ENCODE results near the gene CMTM1.

CMTM1 gene

DNA sequence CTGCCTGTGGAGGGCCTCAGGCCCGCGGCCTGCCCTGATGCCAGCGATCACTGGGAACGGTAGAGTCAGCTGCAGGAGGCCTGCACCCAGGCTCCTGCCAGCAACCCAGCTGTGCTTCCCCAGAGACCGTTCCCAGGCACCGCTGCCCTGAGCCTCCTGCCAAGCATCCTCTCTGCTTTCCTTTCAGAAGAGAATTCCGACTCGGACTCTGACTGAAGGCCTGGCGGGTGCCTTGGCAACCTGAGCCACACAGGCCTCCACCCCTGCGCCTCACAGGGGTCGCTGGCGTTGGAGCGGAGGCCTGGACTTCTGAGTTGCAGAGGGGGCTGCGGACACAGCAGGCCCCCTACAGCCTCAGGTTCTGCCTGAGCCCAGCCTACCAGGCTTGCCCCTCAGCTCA lies 46.2 kb downstream of the CMTM1 start:
- peaks cover 30 to 47% of the 10 kb centered on the region in 2 donors for H3K36me3 ChIP-seq (ENCODE audit: control insufficient read depth in 2 of 2, insufficient read depth in 2 of 2, low read length in 2 of 2)
- H3K9ac ChIP-seq (ENCODE audit: low read depth in 1 of 2, low read length in 2 of 2), result no peak overlapping the region

DNA sequence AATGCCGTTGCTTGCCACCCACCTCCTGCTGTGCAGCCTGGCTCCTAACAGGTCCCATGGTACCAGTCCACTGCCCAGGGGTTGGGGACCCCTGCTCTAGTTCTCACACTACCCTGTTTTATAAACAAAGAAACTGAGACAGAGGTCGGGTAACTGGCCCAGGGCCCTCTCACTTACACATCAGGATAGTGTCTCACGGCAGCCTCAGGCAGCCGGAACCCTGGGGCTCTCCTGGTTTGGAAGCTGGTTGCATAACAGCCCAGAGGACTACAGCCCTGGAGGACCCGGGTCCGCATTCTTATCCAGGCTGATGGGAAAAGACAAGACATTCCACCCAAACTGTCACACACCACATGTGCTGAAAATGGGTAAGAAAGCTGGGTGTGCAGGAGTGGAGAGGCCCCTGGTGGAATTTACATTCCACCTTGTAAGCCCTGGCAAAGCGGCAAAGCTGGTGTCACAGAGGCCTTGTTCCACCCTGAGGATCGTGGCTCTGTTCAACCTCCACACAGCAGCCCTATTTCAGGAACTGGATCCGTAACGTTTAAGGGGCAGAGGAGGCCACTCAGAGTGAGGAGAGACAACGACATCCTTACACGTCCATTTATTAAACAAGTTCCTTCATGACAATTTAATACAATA lies 48.0 kb downstream of the CMTM1 start:
- Histone ChIP-seq H3K9me3 (ENCODE audit: control insufficient read depth in 2 of 2, low read length in 2 of 2) (no peaks in the 10 kb centered on the region), H3K9ac (ENCODE audit: low read depth in 1 of 2, low read length in 2 of 2) (no peak overlapping the region), H3K4me1 (ENCODE audit: control insufficient read depth in 2 of 2, insufficient read depth in 2 of 2, low read length in 2 of 2) (no peaks in the 10 kb centered on the region), H3K36me3 (ENCODE audit: control insufficient read depth in 2 of 2, insufficient read depth in 2 of 2, low read length in 2 of 2) (peaks cover 37 to 39% of the 10 kb centered on the region in 2 donors), H3K4me3 (ENCODE audit: low read length in 2 of 2) (no peak overlapping the region), H3K27ac (ENCODE audit: low read depth in 2 of 2, low read length in 2 of 2) (no peak overlapping the region), H3K27me3 (ENCODE audit: control insufficient read depth in 2 of 2, insufficient read depth in 2 of 2, low read length in 2 of 2) (no peaks in the 10 kb centered on the region)

More for the DNA sequence above, 46.2 kb downstream of the CMTM1 start:
- Histone ChIP-seq H3K27ac (ENCODE audit: low read depth in 2 of 2, low read length in 2 of 2) (no peak overlapping the region), H3K9me3 (ENCODE audit: control insufficient read depth in 2 of 2, low read length in 2 of 2) (no peaks in the 10 kb centered on the region), H3K27me3 (ENCODE audit: control insufficient read depth in 2 of 2, insufficient read depth in 2 of 2, low read length in 2 of 2) (no peaks in the 10 kb centered on the region), H3K4me1 (ENCODE audit: control insufficient read depth in 2 of 2, insufficient read depth in 2 of 2, low read length in 2 of 2) (peaks cover 0 to 4% of the 10 kb centered on the region in 2 donors), H3K4me3 (ENCODE audit: low read length in 2 of 2) (no peak overlapping the region)

DNA sequence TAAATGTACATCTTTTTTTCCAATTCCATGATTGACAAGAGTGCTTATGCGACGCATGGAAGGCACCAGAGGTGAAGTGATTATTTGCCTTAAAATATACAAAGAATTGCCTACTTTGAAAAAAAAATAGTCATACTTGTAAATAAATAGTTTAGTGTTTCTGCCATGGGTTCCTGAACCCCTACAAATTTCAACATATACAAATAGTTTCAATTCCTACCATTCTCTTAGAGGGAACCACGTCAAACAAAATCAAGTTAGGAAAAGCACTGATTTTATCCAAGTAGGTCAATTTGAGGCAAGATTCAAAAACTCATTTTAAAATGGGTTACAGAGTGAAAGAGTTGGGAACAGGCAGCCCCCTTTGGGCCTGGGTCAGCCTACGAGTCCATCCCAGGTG lies 49.9 kb downstream of the CMTM1 start:
- Histone ChIP-seq H3K4me3 (ENCODE audit: low read length in 2 of 2) (no peak overlapping the region), H3K9ac (ENCODE audit: low read depth in 1 of 2, low read length in 2 of 2) (no peak overlapping the region), H3K27ac (ENCODE audit: low read depth in 2 of 2, low read length in 2 of 2) (no peak overlapping the region), H3K36me3 (ENCODE audit: control insufficient read depth in 2 of 2, insufficient read depth in 2 of 2, low read length in 2 of 2) (peaks cover 30 to 34% of the 10 kb centered on the region in 2 donors), H3K27me3 (ENCODE audit: control insufficient read depth in 2 of 2, insufficient read depth in 2 of 2, low read length in 2 of 2) (no peaks in the 10 kb centered on the region), H3K4me1 (ENCODE audit: control insufficient read depth in 2 of 2, insufficient read depth in 2 of 2, low read length in 2 of 2) (no peaks in the 10 kb centered on the region), H3K9me3 (ENCODE audit: control insufficient read depth in 2 of 2, low read length in 2 of 2) (no peaks in the 10 kb centered on the region)

DNA sequence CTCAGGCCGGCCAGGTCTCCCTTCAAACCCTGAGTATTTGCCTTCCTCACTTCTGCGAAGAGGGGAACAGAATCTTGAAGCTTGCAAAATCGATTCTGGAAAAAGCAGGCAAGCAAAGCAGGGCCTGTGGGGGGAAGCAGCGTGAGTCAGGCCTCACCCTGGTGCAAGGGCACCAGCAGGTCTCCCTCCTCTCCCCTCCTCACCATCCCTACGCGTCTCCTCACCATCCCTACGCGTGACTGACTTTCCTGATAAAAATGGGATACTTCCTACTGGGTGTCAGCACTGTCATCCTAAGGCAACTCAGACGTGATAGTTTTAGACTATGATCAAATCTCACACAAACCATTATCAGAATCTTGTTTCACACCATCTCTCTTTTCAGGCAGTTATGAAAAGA lies 50.4 kb downstream of the CMTM1 start:
- Histone ChIP-seq H3K36me3 (ENCODE audit: control insufficient read depth in 2 of 2, insufficient read depth in 2 of 2, low read length in 2 of 2) (peaks cover 27 to 38% of the 10 kb centered on the region in 2 donors), H3K27me3 (ENCODE audit: control insufficient read depth in 2 of 2, insufficient read depth in 2 of 2, low read length in 2 of 2) (no peaks in the 10 kb centered on the region), H3K27ac (ENCODE audit: low read depth in 2 of 2, low read length in 2 of 2) (no peak overlapping the region), H3K4me3 (ENCODE audit: low read length in 2 of 2) (no peak overlapping the region), H3K9ac (ENCODE audit: low read depth in 1 of 2, low read length in 2 of 2) (no peak overlapping the region), H3K9me3 (ENCODE audit: control insufficient read depth in 2 of 2, low read length in 2 of 2) (no peaks in the 10 kb centered on the region), H3K4me1 (ENCODE audit: control insufficient read depth in 2 of 2, insufficient read depth in 2 of 2, low read length in 2 of 2) (no peaks in the 10 kb centered on the region)

DNA sequence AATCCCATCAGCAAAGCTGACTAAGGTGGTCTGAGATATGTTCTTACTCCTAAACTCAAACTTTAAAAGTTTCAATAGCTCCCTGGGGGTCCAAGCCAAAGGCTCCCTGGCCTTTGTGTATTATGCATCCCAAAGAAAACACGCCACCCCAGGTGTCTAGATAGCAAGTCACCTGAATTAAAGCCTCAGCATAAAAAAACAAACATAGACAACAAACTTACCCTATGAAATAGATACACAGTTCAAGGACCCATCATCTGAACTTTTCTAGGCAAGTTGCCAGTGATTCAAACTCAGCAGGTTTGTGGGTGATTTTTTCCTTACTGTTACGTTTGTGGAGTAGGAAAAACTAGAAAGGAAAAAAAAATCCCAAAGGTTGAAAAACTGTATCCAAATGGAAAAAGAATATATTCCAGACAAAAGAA lies 50.8 kb downstream of the CMTM1 start:
- Histone ChIP-seq H3K36me3 (ENCODE audit: control insufficient read depth in 2 of 2, insufficient read depth in 2 of 2, low read length in 2 of 2) (peaks cover 32 to 41% of the 10 kb centered on the region in 2 donors), H3K4me1 (ENCODE audit: control insufficient read depth in 2 of 2, insufficient read depth in 2 of 2, low read length in 2 of 2) (no peaks in the 10 kb centered on the region), H3K27ac (ENCODE audit: low read depth in 2 of 2, low read length in 2 of 2) (no peak overlapping the region), H3K27me3 (ENCODE audit: control insufficient read depth in 2 of 2, insufficient read depth in 2 of 2, low read length in 2 of 2) (no peaks in the 10 kb centered on the region), H3K9ac (ENCODE audit: low read depth in 1 of 2, low read length in 2 of 2) (no peak overlapping the region), H3K9me3 (ENCODE audit: control insufficient read depth in 2 of 2, low read length in 2 of 2) (no peaks in the 10 kb centered on the region), H3K4me3 (ENCODE audit: low read length in 2 of 2) (no peak overlapping the region)

DNA sequence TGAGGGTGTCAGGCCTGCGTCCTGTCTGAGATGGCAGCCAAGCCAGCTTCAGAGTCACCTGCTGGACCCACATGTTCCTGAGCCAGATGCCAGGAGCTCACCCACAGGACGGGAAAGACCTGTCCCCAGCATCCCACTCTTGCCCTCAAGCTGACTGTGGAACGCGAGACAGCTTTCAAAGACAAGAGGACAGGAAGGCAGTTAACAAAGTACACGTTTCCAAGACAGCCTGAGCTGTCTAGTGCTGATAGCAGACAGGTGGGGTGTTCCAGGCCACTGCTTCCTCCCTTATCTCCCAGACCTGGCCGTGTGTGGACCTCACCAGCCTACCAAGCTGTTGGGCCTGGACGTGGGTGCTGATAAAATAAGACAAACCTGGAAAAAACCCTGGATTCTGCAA lies 51.5 kb downstream of the CMTM1 start:
- Histone ChIP-seq H3K27me3 (ENCODE audit: control insufficient read depth in 2 of 2, insufficient read depth in 2 of 2, low read length in 2 of 2) (no peaks in the 10 kb centered on the region), H3K36me3 (ENCODE audit: control insufficient read depth in 2 of 2, insufficient read depth in 2 of 2, low read length in 2 of 2) (peaks cover 30 to 41% of the 10 kb centered on the region in 2 donors), H3K27ac (ENCODE audit: low read depth in 2 of 2, low read length in 2 of 2) (no peak overlapping the region), H3K4me3 (ENCODE audit: low read length in 2 of 2) (no peak overlapping the region), H3K9ac (ENCODE audit: low read depth in 1 of 2, low read length in 2 of 2) (no peak overlapping the region), H3K4me1 (ENCODE audit: control insufficient read depth in 2 of 2, insufficient read depth in 2 of 2, low read length in 2 of 2) (no peaks in the 10 kb centered on the region), H3K9me3 (ENCODE audit: control insufficient read depth in 2 of 2, low read length in 2 of 2) (no peaks in the 10 kb centered on the region)

DNA sequence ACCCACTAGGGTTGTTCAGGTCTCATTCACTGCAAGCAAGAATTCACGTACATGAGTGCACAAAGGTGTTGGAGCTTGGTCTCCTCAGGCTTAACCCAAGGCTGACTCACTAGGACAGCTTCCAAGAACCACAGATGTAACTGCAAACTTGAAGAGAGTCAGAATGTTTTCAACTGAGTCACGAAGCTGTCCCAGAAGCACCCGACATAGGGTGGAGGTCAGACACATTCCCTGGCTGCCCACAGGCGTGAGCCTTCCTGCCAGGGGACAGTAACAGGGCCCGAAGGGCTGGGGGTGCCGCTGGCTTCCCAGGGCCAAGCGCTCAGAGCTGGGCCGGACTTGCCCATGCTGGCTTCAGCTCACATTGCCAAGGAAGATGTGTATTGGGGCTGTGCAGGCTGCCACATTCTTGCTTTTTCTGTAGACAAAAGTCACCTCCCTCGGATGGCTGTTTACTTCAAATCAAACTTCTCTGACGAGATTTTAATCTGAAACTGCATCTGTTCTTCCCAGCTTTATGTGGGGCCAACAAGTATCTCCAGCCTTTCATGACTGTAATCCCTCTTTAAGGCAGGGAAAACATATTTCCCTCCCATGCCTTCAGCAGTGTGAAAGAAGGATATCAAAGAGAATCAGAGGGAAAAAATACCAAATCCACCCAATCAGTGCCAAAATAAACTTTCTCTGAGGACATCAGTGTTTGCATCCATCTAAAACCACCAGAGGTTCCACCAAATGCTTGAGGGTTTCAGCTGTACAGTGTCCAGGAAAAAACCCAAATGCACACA lies 52.5 kb downstream of the CMTM1 start:
- Histone ChIP-seq H3K27me3 (ENCODE audit: control insufficient read depth in 2 of 2, insufficient read depth in 2 of 2, low read length in 2 of 2) (no peaks in the 10 kb centered on the region), H3K9me3 (ENCODE audit: control insufficient read depth in 2 of 2, low read length in 2 of 2) (no peaks in the 10 kb centered on the region), H3K9ac (ENCODE audit: low read depth in 1 of 2, low read length in 2 of 2) (no peak overlapping the region), H3K27ac (ENCODE audit: low read depth in 2 of 2, low read length in 2 of 2) (no peak overlapping the region), H3K4me3 (ENCODE audit: low read length in 2 of 2) (no peak overlapping the region), H3K4me1 (ENCODE audit: control insufficient read depth in 2 of 2, insufficient read depth in 2 of 2, low read length in 2 of 2) (no peaks in the 10 kb centered on the region), H3K36me3 (ENCODE audit: control insufficient read depth in 2 of 2, insufficient read depth in 2 of 2, low read length in 2 of 2) (peaks cover 25 to 39% of the 10 kb centered on the region in 2 donors)

DNA sequence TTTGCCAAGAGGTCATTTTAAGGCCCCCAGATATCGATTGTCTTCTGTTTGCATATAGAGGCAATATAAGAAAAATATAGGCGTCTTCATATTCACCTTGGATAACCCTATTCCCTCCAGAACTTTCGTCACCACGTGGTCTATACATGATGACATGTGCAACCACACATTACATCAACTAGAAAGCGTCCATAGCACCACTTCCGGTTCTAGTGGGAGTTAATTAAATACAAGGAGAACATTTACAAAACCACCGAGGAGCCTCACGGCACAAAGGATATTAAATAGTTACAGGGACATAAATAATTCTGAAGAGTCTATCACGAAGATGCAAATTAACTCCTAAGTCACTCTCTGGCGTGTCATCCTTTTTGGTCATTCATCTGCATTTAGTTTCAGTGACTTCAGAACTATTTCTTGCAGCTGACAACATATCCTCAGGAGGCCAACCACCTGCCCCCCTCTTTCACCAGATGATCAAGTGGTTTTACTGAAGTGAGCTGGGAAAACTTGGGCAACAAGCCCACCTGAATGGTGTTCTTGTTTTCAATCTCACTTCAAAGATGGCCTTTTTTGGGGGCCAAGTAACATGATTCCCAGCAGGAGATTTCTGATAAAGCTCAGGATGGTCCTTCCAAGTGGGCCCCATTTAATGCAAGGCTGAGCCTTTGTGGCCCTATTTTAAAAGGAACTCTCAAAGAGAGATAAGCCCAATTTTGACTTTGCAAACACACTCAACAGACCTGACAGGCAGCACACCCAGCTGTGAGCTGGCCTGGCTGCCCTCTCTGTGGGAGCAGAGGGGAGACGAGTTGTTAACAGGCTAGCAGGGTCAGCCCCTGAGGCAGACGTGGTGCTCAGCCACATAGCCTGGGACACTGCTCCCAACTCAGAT lies 53.5 kb downstream of the CMTM1 start:
- Histone ChIP-seq H3K4me3 (ENCODE audit: low read length in 2 of 2) (no peak overlapping the region), H3K27me3 (ENCODE audit: control insufficient read depth in 2 of 2, insufficient read depth in 2 of 2, low read length in 2 of 2) (no peaks in the 10 kb centered on the region), H3K9me3 (ENCODE audit: control insufficient read depth in 2 of 2, low read length in 2 of 2) (no peaks in the 10 kb centered on the region), H3K4me1 (ENCODE audit: control insufficient read depth in 2 of 2, insufficient read depth in 2 of 2, low read length in 2 of 2) (no peaks in the 10 kb centered on the region), H3K27ac (ENCODE audit: low read depth in 2 of 2, low read length in 2 of 2) (no peak overlapping the region), H3K36me3 (ENCODE audit: control insufficient read depth in 2 of 2, insufficient read depth in 2 of 2, low read length in 2 of 2) (peaks cover 25 to 35% of the 10 kb centered on the region in 2 donors), H3K9ac (ENCODE audit: low read depth in 1 of 2, low read length in 2 of 2) (no peak overlapping the region)

DNA sequence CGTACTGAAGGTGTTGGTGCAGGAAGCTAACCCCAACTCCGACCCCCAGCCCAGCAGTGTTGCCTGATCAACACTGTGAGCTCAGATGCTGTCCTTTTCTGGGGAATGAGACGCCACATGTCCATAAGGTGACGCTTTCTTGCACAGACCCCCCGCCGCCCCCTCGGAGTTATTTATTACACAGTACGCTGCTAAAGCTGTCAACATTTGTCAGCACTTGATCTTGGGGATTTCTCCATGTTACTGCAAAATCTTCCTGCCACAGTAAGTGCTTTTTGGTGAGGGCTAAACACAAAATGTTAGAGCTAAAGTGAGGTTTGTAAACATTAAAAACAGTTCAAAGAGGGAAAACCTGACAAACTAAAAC lies 54.2 kb downstream of the CMTM1 start:
- Histone ChIP-seq H3K4me3 (ENCODE audit: low read length in 2 of 2) (no peak overlapping the region), H3K9me3 (ENCODE audit: control insufficient read depth in 2 of 2, low read length in 2 of 2) (no peaks in the 10 kb centered on the region), H3K4me1 (ENCODE audit: control insufficient read depth in 2 of 2, insufficient read depth in 2 of 2, low read length in 2 of 2) (no peaks in the 10 kb centered on the region), H3K27ac (ENCODE audit: low read depth in 2 of 2, low read length in 2 of 2) (no peak overlapping the region), H3K9ac (ENCODE audit: low read depth in 1 of 2, low read length in 2 of 2) (no peak overlapping the region), H3K27me3 (ENCODE audit: control insufficient read depth in 2 of 2, insufficient read depth in 2 of 2, low read length in 2 of 2) (no peaks in the 10 kb centered on the region), H3K36me3 (ENCODE audit: control insufficient read depth in 2 of 2, insufficient read depth in 2 of 2, low read length in 2 of 2) (peaks cover 22 to 32% of the 10 kb centered on the region in 2 donors)

DNA sequence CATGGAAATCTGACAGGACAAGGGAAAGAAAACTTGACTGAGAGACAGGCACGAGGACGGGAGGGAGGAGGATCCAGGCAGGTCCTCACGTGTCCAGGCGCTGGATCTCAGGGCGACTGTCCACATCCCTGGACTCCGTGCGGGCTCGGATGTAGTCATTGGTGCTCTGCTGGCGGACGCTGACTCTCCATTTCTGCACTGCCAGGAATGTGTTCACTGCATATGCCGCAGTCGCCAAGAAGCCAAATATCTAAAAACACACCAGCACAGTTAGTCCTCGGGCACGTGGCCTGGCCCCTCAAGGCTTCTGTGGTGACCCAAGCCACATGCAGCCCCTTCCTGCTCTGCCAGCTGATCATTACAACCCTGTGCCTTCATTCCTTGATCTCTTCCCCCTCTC lies 55.7 kb downstream of the CMTM1 start:
- peaks cover 14 to 28% of the 10 kb centered on the region in 2 donors for H3K36me3 ChIP-seq (ENCODE audit: control insufficient read depth in 2 of 2, insufficient read depth in 2 of 2, low read length in 2 of 2)
- no peak overlapping the region for H3K4me3 ChIP-seq (ENCODE audit: low read length in 2 of 2)
- H3K27me3 ChIP-seq (ENCODE audit: control insufficient read depth in 2 of 2, insufficient read depth in 2 of 2, low read length in 2 of 2), result no peaks in the 10 kb centered on the region
- no peaks in the 10 kb centered on the region for H3K9me3 ChIP-seq (ENCODE audit: control insufficient read depth in 2 of 2, low read length in 2 of 2)
- no peak overlapping the region for H3K9ac ChIP-seq (ENCODE audit: low read depth in 1 of 2, low read length in 2 of 2)
- no peaks in the 10 kb centered on the region for H3K4me1 ChIP-seq (ENCODE audit: control insufficient read depth in 2 of 2, insufficient read depth in 2 of 2, low read length in 2 of 2)
- no peak overlapping the region for H3K27ac ChIP-seq (ENCODE audit: low read depth in 2 of 2, low read length in 2 of 2)

Data from mucosa of rectum (tissue), 2 donors.